Measurements from ENCODE around the gene SPATA2L.

GRCh38 chr16:89655062-89655643 lies 46.4 kb downstream of the SPATA2L start:
- TF ChIP-seq CTCF (IDR thresholded peaks at IDR 0.05; ENCODE audit: low read length) (no peak), EZH2 (optimal IDR thresholded peaks at IDR 0.05; ENCODE audit: low read depth, low read length) (no peak)

Measured in MM.1S (cell line).